NCI-H1436 treated with DMSO at 0.1 percent for 48 hours (cell line): ENCODE results near the gene KIF5A.

ENCODE experiments used
- DNase-seq: peaks from one replicate; lab custom pipeline; 2025; lab: John Stamatoyannopoulos, UW

The KIF5A gene

DNA sequence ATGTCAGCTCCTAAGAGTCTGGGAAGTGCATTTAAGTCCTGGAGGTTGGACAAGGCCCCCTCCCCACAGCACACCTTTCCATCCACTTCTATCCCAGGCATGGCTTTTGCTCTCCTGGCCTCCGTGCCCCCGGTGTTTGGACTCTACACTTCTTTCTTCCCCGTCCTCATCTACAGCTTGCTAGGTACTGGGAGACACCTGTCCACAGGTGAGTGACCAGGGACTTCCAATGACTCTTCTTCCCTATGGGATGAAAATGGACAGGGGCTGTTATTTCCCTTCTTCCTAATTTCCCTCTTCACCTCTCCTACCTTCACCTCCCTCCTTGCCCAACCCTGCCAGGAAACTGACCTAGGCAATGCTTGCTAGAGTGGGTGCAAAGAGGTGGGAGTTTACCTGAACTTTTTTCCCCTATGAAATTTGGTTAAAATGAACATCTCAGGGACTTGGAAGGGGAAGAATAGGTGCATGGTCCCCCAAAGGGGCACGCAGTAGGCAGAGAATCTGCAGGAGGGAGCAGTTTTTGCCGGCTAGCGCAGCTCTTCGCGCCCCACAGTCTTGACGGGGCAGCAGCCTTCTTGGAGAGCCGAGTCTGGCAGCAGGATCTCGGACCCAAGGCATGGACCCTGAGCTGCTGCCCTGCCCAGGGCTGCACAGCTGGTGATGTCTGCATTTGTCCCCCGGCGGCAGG lies 70.5 kb downstream of the KIF5A start:
- DNase-seq = no peak

DNA sequence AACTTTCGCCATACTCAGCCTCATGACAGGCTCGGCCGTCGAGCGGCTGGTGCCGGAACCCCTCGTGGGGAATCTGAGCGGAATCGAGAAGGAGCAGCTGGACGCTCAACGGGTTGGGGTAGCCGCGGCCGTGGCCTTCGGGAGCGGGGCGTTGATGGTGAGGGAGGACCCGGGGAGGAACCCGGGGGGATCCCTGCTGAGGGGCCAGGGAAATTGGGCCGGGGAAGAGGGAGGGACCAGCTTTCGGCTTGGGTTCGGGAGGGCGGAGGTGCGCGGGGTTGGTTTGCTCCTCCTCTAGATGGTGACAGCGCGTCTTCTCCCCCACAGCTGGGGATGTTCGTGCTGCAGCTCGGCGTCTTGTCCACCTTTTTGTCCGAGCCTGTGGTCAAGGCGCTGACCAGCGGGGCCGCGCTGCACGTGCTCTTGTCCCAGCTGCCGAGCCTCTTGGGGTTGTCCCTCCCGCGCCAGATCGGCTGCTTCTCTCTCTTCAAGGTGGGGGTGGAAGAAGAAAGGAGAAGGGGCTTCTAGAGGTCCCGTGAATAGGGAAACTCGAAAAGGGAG lies 71.2 kb downstream of the KIF5A start:
- no peak for DNase-seq

DNA sequence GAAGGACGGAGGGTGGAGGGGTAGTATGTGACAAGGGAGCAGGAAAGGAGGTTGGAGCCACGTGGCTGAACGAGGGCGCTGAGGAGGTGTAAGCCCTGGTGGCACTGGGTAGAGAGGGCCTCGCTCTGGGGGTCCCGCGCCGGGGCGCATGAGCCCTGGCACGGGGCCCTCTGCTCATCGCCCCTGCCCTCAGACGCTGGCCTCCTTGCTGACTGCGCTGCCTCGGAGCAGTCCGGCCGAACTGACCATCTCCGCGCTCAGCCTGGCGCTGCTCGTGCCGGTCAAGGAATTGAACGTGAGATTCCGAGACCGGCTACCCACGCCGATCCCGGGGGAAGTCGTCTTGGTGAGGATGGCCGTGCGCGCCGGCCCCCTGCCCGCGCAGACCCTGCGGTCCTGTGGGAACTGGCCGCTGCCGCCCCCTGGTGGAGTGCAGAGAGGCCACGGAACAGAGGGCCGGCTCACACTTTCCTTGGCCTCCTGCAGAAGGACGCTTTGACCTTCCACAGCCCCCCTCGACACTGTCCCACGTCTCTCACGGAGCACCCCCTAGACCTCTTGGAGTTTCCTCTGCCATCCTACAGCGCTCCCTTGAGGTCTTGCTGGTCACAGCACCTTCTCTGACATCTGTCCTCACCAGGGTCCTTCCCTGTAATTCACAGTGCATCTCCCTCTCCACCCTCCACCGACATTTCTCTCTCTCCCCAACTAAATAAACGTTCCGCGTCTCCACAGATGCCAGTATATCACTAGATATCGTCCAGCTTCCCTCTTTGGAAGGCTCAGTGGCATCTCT lies 71.9 kb downstream of the KIF5A start:
- no peak for DNase-seq

DNA sequence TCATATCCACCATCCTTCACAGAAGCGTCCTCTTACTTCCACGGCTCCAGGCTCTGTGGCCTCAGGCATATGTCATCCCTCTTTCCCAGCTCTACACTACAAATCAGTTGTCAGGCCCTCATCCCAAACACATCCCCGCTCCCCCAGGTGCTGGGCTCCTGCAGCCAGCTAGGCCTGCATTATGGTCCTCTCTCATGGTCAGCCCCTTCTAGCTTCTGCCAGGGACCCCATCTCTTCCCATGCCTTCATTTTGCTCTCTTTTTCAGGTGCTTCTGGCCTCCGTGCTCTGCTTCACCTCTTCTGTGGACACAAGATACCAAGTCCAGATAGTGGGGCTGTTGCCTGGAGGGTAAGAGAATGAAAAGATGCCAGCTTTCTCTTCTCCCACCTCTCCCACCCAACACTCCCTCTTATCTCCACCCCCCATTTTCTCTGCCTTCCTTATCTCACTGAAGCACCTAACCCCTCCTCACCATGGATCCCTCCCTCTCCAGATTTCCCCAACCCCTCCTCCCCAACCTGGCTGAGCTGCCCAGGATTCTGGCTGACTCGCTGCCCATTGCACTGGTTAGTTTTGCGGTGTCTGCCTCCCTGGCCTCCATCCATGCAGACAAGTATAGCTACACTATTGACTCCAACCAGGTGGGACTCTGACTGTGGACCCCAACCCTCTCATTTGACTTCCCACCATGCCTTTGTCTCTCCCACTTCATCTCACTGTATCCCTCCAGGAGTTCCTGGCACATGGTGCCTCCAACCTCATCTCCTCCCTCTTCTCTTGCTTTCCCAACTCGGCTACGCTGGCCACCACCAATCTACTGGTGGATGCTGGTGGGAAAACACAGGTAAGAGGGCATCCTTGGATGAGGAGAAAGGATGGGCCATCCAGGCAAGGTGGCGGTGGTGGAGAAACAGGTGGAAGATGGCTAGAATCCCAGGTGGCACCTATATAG lies 72.7 kb downstream of the KIF5A start:
- DNase-seq = no peak

DNA sequence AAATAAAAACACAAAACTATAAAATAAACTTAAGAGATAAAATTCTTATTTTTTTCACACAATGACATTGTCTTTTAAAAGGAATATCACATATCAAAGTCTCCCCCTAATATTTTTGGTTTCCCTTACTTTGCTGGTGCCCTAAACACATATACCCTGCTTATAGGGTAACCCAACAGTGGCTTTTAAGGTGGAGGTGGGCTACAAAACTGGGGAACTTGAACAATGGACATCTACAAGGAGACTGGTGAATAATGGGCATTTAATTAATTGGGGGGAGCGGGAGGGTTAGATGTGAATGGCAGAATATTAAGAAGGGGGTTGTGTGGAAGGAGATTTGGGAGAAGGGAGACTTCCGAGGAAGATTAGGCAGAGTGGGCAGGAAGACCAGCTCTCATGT lies 73.5 kb downstream of the KIF5A start:
- DNase-seq = no peak

DNA sequence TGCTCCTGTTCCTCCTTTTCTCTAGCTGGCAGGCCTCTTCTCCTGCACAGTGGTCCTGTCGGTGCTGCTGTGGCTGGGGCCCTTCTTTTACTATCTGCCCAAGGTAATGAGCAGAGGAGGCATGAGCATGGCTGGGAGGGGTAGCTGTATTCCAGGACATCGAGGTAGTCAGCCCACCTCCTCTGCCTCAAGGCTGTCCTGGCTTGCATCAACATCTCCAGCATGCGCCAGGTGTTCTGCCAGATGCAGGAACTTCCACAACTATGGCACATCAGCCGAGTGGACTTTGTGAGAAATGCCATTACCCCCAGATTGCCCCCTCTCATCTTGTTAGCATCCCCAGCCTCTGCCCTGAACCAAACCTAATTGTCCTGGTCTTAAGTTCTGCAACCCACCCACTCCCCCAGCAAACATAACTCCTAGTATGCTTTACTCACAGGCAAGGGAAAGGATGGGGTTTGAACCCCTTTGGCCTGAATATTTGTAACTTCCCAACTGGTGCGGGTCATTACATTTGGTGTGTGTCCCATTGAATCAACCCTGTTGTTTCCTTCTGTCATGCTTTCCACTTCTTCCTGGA lies 74.1 kb downstream of the KIF5A start:
- no peak for DNase-seq

DNA sequence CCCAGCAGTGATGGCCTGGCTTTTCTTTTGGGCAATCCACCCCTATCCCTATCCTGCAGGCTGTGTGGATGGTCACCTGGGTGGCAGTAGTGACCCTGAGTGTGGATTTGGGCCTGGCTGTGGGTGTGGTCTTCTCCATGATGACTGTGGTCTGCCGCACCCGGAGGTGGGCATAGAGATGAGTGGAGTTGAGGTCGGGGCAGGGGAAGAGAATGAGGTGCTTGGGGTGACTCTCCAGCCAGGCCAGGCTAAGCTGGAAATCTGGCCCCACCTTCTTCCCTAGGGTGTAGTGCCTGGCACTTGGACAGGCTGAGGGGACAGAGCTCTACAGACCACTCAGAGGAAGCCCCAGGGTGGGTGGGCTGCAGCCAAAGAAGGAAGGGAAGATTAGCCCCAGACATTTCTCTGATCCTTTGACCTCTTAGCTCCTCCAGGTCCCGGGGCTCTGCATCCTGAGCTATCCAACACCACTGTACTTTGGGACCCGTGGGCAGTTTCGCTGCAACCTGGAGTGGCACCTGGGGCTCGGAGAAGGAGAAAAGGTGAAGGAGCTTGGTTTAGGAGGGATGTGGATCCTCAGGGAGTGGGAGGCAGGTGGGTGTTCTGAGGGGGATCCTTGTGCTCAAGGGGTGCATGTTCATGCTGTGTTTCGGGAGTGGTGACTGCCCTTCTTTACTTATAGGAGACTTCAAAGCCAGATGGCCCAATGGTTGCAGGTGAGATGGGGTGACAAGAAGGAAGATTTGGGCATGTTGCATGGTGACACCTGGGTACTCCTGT lies 74.8 kb downstream of the KIF5A start:
- no peak for DNase-seq

DNA sequence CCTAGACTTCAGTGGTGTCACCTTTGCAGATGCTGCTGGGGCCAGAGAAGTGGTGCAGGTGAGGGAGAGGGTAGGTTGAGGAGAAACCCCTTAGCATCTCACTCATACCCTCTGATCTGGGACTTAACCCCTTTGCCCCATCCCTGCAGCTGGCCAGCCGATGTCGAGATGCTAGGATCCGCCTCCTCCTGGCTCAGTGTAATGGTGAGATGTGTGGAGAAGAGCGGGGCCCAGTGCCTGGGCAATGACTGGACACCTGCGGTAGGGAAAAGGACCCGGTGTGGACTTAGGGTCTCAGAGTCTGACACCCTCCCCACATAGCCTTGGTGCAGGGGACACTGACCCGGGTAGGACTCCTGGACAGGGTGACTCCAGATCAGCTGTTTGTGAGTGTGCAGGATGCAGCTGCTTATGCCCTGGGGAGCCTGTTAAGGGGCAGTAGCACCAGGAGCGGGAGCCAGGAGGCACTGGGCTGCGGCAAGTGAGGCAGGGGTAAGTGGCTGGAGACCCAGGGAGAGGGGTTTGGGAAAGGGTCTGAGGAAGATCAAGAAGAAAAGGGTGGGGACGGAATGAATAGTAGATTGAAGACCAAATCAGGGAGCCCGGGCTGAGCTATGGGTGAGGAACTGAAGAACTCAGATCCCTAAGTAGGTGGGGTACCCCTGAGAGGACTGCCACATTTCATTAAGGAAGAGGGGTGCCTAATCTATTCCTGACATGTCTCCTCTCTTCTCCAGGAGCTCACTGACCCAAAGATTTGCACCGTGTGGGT lies 75.6 kb downstream of the KIF5A start:
- no peak for DNase-seq

DNA sequence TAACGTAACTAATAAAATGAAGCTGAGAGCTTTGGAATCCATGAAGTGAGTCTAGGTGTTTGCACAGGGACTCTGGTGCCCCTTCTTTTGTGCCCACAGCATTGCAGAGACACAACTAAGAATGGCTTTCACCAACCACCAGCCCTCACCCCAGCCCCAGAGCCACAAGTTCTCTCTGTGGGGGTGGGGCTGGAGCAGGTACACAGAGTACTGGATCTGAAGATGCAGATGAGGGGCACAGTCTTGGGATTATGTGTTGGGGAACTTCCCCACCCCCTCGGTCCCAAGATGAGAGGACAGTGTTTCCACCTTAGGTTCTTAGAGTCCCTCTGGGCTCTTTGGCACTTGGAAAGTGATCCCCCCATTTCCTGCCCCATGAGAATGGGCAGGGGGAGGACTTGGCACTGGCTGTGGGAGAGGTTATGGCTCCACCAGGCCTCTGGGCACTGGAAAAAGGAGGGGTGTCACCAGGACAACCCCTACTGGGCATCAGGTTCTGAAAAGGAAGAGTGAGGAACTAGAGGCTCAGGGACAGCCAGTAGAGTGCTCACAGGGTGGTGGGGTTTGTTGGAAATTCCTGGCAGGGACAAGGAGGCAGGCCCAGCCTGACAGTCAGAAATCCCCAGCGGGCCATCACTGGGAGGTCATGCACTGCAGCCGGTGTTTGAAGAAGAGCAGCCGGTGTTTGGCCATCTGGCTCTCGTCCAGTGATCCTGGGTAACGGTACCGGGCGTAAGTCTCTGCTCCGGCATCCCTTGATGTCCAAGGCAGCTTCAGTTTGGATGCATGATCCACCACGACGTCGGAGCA lies 76.5 kb downstream of the KIF5A start:
- no peak for DNase-seq

DNA sequence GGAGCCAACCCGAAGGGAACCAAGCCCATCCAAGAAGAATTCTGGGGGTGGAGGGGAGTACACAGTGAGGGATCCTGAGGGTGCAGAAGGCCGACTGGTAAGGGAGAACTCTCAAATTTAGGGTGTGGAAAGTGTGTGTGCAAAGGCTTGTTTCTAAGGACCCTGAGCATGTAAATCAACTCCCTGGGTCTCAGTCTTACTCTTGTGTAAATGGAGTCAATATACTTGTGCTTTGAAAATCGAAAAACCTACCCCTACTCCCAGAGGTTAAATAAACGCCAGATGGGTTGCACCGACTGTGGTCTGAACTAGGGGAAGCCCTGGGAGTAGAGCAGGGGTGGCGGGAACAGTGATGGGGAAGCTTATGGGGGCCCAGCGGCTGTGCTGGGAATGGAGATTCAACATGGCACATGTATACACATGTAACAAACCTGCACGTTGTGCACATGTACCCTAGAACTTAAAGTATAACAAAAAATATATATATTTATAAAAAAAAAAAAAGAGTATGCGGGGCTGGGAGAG lies 77.1 kb downstream of the KIF5A start:
- no peak for DNase-seq

DNA sequence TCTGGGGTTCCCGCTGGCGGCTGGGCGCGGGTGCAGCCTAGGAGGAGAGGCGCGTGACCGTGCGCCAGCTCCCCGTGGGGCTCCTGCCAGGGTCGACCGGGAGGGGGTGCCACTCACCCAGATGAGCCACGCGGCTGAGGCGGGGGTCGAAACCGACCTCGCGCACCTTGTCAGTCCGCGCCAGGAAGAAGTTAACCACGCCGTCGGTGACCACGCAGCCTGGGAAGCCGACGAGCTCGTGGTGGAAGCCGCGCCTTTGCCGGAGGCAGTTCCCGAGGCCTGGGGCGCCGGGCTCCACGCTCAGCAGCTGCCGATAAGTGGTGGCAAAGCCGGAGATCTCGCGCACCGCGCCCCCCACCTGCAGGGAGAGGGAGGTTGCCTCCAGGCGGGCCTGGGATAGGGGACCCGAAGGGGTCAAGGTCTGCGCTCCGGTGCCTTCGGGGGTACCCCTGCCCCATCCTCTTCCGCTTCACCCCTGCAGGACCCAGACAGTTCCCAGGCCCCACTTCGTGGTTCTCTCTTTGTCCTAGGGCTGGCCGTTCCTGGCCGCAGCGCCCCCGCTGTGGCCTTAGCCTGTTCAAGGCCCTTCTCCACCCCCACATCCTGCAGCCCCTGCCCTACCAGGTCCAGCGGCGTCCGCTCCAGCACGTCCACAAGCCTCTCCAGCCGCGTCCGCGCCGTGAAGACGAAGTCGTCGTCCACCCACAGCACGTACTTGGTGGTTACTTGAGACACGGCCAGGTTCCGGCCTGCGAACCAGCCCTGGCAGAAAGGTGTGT lies 77.8 kb downstream of the KIF5A start:
- DNase-seq = no peak

DNA sequence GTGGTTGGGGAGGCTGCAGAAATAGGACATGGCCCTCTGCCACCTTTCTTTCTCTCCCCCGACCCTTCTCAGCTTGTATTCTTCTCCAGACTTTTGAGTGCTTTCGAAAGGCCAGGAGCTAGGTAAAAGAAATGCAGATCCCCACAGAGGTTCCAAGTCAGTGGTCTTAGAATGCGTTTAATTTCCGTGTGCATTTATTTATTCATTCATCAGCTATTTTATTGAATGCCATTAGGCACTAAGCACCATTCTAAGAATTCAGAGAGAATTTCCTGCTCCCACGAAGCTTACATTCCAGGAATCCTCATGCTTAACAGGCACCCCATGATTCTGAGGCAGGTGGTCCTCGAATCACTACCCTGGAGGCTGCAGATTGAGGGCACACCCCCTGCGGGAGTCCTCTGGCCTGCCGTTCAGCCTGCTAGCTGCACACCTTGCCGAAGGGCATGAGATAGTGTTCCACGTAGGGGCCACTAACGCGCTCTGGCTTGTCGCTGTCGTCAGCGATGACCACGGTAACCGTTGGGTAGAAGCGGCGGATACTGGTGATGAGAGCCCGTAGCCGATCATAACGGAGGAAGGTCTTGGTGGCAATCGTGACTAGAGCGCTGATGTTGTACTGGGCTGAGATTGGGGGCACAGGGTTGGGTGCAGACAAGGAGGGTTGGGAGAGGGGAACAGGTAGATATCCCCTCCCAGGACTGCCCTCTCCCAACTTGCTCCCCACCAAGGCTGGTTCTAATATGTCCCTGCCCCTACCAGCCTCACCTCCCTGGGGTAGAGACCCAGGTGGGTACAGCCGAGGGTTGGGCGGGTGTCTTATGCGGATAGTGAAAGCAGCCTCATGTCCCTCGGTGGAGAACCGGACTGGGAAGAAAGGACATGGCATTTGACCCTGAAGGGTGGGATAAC lies 78.7 kb downstream of the KIF5A start:
- no peak for DNase-seq

DNA sequence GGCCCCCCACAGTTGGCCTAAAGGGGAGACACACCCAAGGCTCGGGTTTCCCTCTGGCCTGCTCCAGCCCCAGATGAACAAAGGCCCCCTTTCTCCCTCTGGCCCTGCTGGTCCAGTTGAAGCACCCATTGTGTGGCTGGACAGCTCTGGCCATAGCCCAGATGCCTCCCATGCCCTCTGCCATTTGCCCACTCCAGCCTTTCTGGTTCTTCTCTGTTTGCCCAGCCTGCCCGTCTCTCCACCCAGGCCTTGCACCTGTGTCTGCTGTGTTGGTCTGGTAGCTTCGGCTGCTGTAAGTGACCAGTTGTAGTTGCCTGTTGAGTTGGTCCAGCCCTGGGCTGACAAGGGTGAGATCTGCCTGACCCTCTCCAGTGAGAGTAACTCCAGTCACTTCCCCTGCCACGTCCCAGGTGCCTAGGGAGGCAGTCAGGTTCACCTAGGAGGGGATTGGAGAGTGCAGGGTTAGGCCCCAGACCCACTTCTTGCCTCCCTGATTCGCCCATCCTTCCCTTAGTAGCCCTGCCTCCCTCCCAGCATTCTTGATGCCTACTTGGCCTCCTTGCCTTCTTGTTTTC lies 80.1 kb downstream of the KIF5A start:
- no peak for DNase-seq

DNA sequence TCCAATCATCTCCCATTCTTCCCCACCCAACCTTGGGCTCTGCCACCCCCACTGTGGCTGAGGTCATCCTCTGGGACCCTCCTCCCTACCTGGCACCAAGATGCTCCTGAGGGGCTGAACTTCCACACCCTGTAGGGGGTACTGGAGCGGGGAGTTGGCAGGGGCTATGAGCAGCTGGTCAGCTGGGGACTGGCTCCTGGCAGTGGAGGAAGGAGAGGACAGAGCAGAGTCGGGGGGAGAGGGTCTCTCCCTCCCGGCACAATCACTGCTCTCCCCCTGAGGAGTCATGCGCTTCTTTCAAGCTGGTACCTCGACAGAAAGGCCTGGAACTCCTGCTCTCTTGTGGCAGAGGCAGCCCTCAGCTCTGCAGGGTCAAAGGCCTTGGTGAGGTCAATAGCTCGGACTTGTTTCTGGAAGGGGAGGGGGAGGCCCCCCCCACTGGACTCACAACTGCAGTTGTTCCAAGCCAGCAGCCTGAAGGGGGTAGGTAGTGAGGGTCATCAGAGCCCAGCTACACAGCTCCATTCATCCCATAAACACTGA lies 81.1 kb downstream of the KIF5A start:
- DNase-seq = no peak

DNA sequence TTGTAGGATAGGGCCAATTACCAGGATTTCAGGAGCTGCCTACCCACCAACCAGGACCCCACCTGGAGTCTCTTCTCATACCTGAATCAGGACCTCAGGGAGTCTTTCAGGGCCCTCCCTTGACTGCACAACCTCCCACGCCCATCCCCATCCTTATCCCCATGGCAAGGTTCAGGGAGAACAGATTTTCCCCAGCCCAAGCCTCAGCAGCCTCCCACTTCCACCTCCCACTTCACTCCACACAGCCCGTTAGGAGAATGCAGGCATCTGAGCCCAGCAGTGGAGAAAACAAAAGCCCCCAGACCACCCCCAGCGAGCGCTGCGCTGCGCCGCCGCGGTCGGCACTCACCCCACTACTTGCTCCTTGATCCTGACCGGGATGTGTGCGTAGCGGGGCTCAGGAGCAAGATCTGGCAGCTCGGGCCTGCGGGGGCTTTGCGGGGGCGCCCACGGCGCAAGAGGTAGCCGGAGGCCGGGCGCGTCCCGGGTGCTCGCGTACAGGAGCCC lies 81.8 kb downstream of the KIF5A start:
- no peak for DNase-seq
